Keratinocyte (primary cell): Measurements from ENCODE around the gene QPCT. TPM values are rescaled to one million over a fixed set of nuclear protein-coding genes. Genes with fewer than 3 reads are reported as not detected.

ENCODE experiments used
- DNase-seq: peaks from one replicate; pipeline ENCODE4 v3.0.0-alpha.2; 2011; ENCODE audit warnings: low read depth, missing footprints, low spot score
- FAIRE-seq: peaks from 2 replicates; lab custom pipeline; 2011; peaks lifted over from hg19 to GRCh38; lab: Jason Lieb, UNC
- H2AFZ ChIP-seq: 2 replicates; pipeline ENCODE4 v1.6.0; 2012; ENCODE audit warnings: low read length, control low read depth, inconsistent platforms; ENCODE audit not compliant: control insufficient read depth
- H3K27ac ChIP-seq: 2 replicates; pipeline ENCODE4 v1.5.1; 2011; ENCODE audit warnings: low read length; ENCODE audit not compliant: control insufficient read depth, insufficient read depth
- H3K27me3 ChIP-seq: 3 replicates; pipeline ENCODE4 v1.6.0; 2011; ENCODE audit warnings: low read length; ENCODE audit not compliant: control insufficient read depth, insufficient read depth; ENCODE audit errors: extremely low read depth
- H3K36me3 ChIP-seq, 2 experiments: 2 replicates in 1 of 2; 3 replicates in 1 of 2; pipeline ENCODE4 v1.5.1; 2011; ENCODE audit warnings: low read length in 2 of 2, mild to moderate bottlenecking in 1 of 2; ENCODE audit not compliant: control insufficient read depth in 2 of 2, insufficient read depth in 2 of 2; ENCODE audit errors: extremely low read depth in 1 of 2
- H3K4me1 ChIP-seq: 3 replicates; pipeline ENCODE4 v1.5.1; 2011; ENCODE audit warnings: low read length; ENCODE audit not compliant: control insufficient read depth, insufficient read depth; ENCODE audit errors: extremely low read depth
- H3K4me2 ChIP-seq: 3 replicates; pipeline ENCODE4 v1.6.0; 2011; ENCODE audit warnings: low read depth, low read length; ENCODE audit not compliant: control insufficient read depth, insufficient read depth; ENCODE audit errors: extremely low read depth
- H3K4me3 ChIP-seq, 3 experiments: fragments of 200-600 bp in 1 of 3; sonication (generic) in 1 of 3; 2 replicates in 2 of 3; 3 replicates in 1 of 3; pipeline ENCODE4 v1.5.1; 2011 to 2016; ENCODE audit warnings: low read length in 3 of 3, mild to moderate bottlenecking in 3 of 3, control low read depth in 2 of 3, inconsistent platforms in 1 of 3, low read depth in 1 of 3, mixed read lengths in 1 of 3, mixed run types in 1 of 3, moderate library complexity in 1 of 3; ENCODE audit not compliant: control insufficient read depth in 2 of 3, insufficient read depth in 2 of 3; ENCODE audit errors: extremely low read depth in 1 of 3
- H3K79me2 ChIP-seq: 2 replicates; pipeline ENCODE4 v1.6.0; 2012; ENCODE audit warnings: low read length; ENCODE audit not compliant: control insufficient read depth, insufficient read depth
- H3K9ac ChIP-seq: 3 replicates; pipeline ENCODE4 v1.6.0; 2011; ENCODE audit warnings: low read length; ENCODE audit not compliant: control insufficient read depth, insufficient read depth; ENCODE audit errors: extremely low read depth
- H3K9me1 ChIP-seq: 3 replicates; pipeline ENCODE4 v1.6.0; 2011; ENCODE audit warnings: low read length; ENCODE audit not compliant: control insufficient read depth, insufficient read depth; ENCODE audit errors: extremely low read depth
- H3K9me3 ChIP-seq: 2 replicates; pipeline ENCODE4 v1.5.1; 2012; ENCODE audit warnings: low read depth, low read length; ENCODE audit not compliant: control insufficient read depth
- H4K20me1 ChIP-seq: 3 replicates; pipeline ENCODE4 v1.6.0; 2011; ENCODE audit warnings: low read length; ENCODE audit not compliant: control insufficient read depth, insufficient read depth; ENCODE audit errors: extremely low read depth
- EZH2 ChIP-seq: IDR thresholded peaks from one replicate; pipeline ENCODE4 v1.6.1; 2012; ENCODE audit warnings: inconsistent platforms, mild to moderate bottlenecking, low read length, moderate library complexity
- dilution Hi-C: fragments of 300-500 bp; cut with MboI; formaldehyde crosslinking; loops from one replicate; pipeline ENCODE4 v1.7.0; 2020; ENCODE audit warnings: low sequenced_read_pairs; ENCODE audit not compliant: extremely low pct_ligation_motif_present
- polyA plus RNA-seq, 5 experiments: library from polyadenylated mRNA; depleted of rRNA in 3 of 5; stranded (reverse) in 3 of 5; stranded (forward) in 1 of 5; unstranded in 1 of 5; fragments of >200 nt; gene quantifications; 1 replicate in 1 of 5; 2 replicates in 3 of 5; 3 replicates in 1 of 5; pipeline versions ENCODE4 v1.2.1 to v1.2.3, GENCODE V29; 2011 to 2012; ENCODE audit warnings: missing spikeins in 2 of 5, low read depth in 1 of 5, low replicate concordance in 1 of 5
- TF ChIP-seq, protein P1 (sequence below), 3 experiments: IDR thresholded peaks in 1 of 3; conservative IDR thresholded peaks in 1 of 3; optimal IDR thresholded peaks in 1 of 3; 2 replicates in 2 of 3; 3 replicates in 1 of 3; pipeline versions ENCODE3 to v1.5.1; 2011; ENCODE audit warnings: low read length in 3 of 3, mild to moderate bottlenecking in 3 of 3, moderate library complexity in 2 of 3, control low read depth in 1 of 3, inconsistent platforms in 1 of 3; ENCODE audit not compliant: insufficient read depth in 2 of 3; ENCODE audit errors: extremely low read depth in 1 of 3

The QPCT gene
- polyA plus RNA-seq, 1 donor (not counting 4 experiments of a cell fraction or from before 2014, with no cell fraction given): 11.6 TPM

DNA sequence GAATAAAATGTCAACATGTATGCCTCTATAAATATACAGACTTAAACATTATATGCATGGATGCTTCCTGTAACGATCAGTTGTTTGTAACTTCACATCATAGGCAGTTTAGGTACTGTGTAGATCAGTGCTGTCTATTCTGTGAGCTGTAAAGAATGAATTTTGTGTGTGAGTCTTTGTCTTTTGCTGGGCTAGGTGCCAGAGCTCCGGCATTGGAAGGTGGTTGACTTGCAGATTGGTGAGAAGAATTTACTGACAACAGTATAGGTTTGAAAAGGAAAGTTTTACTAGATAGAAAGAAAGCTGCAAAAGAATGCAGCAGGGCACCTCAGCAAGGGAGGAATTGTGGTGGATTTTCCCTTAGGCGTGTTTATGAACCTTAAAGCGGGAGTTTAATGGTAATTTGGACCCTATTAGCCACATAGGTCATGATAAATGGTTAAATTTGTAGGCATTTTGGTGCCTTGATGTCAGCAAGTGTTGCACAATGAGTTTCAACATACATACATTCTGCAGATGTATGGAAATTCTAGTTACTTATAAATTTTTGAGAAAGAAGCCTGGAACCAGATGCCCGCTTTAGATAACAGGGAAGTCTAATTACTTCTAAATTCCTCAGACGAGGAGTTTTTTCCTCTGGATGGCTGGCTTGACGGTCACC lies 6.7 kb upstream of the QPCT start:
- Histone ChIP-seq H4K20me1 (no peaks in the 10 kb centered on the region), H3K27me3 (no peaks in the 10 kb centered on the region), H3K36me3 (no peaks in the 10 kb centered on the region), H3K9me1 (no peaks in the 10 kb centered on the region), H3K27ac (no peak overlapping the region), H2AFZ (no peak overlapping the region), H3K4me2 (no peak overlapping the region), H3K79me2 (no peaks in the 10 kb centered on the region), H3K4me1 (no peaks in the 10 kb centered on the region), H3K9ac (no peak overlapping the region), H3K4me3 (no peak overlapping the region), H3K9me3 (no peaks in the 10 kb centered on the region)
- dilution Hi-C loops: no loop called here
- TF ChIP-seq, protein P1, sequence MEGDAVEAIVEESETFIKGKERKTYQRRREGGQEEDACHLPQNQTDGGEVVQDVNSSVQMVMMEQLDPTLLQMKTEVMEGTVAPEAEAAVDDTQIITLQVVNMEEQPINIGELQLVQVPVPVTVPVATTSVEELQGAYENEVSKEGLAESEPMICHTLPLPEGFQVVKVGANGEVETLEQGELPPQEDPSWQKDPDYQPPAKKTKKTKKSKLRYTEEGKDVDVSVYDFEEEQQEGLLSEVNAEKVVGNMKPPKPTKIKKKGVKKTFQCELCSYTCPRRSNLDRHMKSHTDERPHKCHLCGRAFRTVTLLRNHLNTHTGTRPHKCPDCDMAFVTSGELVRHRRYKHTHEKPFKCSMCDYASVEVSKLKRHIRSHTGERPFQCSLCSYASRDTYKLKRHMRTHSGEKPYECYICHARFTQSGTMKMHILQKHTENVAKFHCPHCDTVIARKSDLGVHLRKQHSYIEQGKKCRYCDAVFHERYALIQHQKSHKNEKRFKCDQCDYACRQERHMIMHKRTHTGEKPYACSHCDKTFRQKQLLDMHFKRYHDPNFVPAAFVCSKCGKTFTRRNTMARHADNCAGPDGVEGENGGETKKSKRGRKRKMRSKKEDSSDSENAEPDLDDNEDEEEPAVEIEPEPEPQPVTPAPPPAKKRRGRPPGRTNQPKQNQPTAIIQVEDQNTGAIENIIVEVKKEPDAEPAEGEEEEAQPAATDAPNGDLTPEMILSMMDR (optimal IDR thresholded peaks at IDR 0.05 in 1 of 3, IDR thresholded peaks at IDR 0.05 in 1 of 3, conservative IDR thresholded peaks at IDR 0.05 in 1 of 3; ENCODE audit: extremely low read depth in 1 of 3, insufficient read depth in 2 of 3, low read length in 3 of 3): no peak
- no peak for TF ChIP-seq EZH2
- FAIRE-seq: no peak
- no peak for DNase-seq

DNA sequence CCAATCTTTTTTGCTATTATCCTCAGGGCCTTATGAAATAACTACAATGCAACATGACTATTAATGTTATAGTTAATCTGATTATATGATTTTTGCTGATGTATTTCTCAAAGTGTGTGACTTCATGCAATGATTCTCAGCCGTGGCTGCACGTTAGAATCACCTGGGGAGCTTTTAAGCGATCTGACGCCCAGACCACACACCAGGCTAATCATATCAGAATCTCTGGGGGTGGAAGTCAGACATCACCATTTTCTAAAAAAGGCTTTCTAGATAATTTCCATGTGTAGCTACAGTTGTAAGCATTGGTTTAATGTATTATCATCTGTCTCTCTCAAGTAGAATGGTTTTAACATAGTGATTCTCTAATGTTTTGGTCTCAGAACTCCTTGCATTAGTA lies 5.5 kb upstream of the QPCT start:
- peaks cover 5% of the 10 kb centered on the region for H3K4me1 ChIP-seq
- H3K4me3 ChIP-seq: no peak overlapping the region
- no peaks in the 10 kb centered on the region for H3K9me3 ChIP-seq
- dilution Hi-C loops: no loop called here
- DNase-seq (no peak), FAIRE-seq (no peak)
- H3K79me2 ChIP-seq: no peaks in the 10 kb centered on the region
- TF ChIP-seq EZH2: no peak
- no peak overlapping the region for H3K4me2 ChIP-seq
- no peaks in the 10 kb centered on the region for H3K27me3 ChIP-seq
- H3K9me1 ChIP-seq: no peaks in the 10 kb centered on the region
- H3K36me3 ChIP-seq: no peaks in the 10 kb centered on the region
- H2AFZ ChIP-seq: no peak overlapping the region
- no peaks in the 10 kb centered on the region for H4K20me1 ChIP-seq
- no peak overlapping the region for H3K27ac ChIP-seq
- no peak overlapping the region for H3K9ac ChIP-seq

DNA sequence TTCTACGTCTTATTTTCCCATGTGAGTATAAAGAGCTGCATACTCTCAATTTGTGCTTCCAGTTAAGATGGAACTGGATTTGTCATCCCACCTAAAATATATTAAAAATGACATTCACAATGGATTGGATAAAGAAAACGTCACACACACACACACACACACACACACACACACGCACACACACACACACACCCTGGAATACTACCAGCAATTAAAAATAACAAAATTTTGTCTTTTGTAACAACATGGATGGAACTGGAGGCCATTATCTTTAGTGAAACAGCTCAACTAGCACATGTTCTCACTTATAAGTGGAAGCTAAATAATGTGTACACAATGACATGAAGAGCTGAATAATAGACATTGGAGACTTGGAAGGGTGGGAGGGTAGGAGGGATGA lies 3.8 kb upstream of the QPCT start:
- Histone ChIP-seq H3K9me1 (no peaks in the 10 kb centered on the region), H3K9me3 (no peaks in the 10 kb centered on the region), H2AFZ (no peak overlapping the region), H4K20me1 (no peaks in the 10 kb centered on the region), H3K4me1 (peaks cover 12% of the 10 kb centered on the region), H3K36me3 (no peaks in the 10 kb centered on the region), H3K27ac (no peak overlapping the region), H3K79me2 (no peaks in the 10 kb centered on the region), H3K27me3 (no peaks in the 10 kb centered on the region), H3K4me3 (no peak overlapping the region), H3K4me2 (no peak overlapping the region), H3K9ac (no peak overlapping the region)
- no peak for FAIRE-seq
- DNase-seq: no peak
- TF ChIP-seq, protein P1 (optimal IDR thresholded peaks at IDR 0.05 in 1 of 3, IDR thresholded peaks at IDR 0.05 in 1 of 3, conservative IDR thresholded peaks at IDR 0.05 in 1 of 3; ENCODE audit: extremely low read depth in 1 of 3, insufficient read depth in 2 of 3, low read length in 3 of 3): no peak
- no peak for TF ChIP-seq EZH2
- dilution Hi-C loops: no loop called here
